ENCODE data around the gene C21orf58.

DNA sequence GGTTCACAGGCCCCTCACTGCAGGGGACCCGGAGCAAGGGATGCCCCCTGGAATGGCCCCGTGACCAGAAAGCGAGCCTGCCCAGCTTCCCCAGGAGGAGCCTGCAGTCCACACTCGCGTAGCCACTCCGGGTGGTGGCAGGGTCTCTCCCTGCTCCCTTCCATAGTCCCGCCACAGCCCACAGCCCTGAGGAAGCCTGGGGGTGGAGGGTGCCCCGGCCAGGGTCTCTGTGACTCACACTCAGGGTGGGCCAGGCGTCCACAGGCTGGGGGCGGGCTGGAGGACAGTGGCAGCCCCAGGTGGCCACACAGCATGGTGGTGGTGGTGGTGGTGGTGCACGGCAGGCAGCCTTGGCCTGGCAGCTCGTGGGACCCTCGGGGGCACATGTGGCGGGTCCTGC, 21.9 kb downstream of the C21orf58 start:
- no peak for TF ChIP-seq POLR2AphosphoS5 (IDR thresholded peaks at IDR 0.05; ENCODE audit: low read depth, low read length)
- no peak for TF ChIP-seq JUND (IDR thresholded peaks at IDR 0.05)
- TF ChIP-seq EP300 (IDR thresholded peaks at IDR 0.05; ENCODE audit: borderline replicate concordance in 1 of 2, low read depth in 1 of 2, low read length in 1 of 2), result no peak
- TF ChIP-seq, protein P1, sequence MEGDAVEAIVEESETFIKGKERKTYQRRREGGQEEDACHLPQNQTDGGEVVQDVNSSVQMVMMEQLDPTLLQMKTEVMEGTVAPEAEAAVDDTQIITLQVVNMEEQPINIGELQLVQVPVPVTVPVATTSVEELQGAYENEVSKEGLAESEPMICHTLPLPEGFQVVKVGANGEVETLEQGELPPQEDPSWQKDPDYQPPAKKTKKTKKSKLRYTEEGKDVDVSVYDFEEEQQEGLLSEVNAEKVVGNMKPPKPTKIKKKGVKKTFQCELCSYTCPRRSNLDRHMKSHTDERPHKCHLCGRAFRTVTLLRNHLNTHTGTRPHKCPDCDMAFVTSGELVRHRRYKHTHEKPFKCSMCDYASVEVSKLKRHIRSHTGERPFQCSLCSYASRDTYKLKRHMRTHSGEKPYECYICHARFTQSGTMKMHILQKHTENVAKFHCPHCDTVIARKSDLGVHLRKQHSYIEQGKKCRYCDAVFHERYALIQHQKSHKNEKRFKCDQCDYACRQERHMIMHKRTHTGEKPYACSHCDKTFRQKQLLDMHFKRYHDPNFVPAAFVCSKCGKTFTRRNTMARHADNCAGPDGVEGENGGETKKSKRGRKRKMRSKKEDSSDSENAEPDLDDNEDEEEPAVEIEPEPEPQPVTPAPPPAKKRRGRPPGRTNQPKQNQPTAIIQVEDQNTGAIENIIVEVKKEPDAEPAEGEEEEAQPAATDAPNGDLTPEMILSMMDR (IDR thresholded peaks at IDR 0.05), result no peak
- TF ChIP-seq MXI1 (IDR thresholded peaks at IDR 0.05; ENCODE audit: low read depth, low read length), result no peak
- TF ChIP-seq SMC3 (IDR thresholded peaks at IDR 0.05; ENCODE audit: low read depth, low read length), result no peak
- TF ChIP-seq, protein P2, sequence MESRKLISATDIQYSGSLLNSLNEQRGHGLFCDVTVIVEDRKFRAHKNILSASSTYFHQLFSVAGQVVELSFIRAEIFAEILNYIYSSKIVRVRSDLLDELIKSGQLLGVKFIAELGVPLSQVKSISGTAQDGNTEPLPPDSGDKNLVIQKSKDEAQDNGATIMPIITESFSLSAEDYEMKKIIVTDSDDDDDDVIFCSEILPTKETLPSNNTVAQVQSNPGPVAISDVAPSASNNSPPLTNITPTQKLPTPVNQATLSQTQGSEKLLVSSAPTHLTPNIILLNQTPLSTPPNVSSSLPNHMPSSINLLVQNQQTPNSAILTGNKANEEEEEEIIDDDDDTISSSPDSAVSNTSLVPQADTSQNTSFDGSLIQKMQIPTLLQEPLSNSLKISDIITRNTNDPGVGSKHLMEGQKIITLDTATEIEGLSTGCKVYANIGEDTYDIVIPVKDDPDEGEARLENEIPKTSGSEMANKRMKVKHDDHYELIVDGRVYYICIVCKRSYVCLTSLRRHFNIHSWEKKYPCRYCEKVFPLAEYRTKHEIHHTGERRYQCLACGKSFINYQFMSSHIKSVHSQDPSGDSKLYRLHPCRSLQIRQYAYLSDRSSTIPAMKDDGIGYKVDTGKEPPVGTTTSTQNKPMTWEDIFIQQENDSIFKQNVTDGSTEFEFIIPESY (IDR thresholded peaks at IDR 0.05; ENCODE audit: borderline replicate concordance, low read depth), result no peak
